GM21619 (cell line): Measurements from ENCODE around the gene SLC2A2.
A peak's percentile ranks its signal among the peaks of the same experiment; 100 is the strongest.

Experiments used
- ATAC-seq: cut with Tn5 transposase; IDR thresholded peaks from one replicate; pipeline ENCODE4 v1.9.1; 2021; ENCODE audit not compliant: unreplicated experiment

Gene SLC2A2

GRCh38 chr3:171038342-171038741, 11.8 kb upstream of the SLC2A2 start:
- ATAC-seq, result no peak

- no peak for ATAC-seq
Observed at GRCh38 chr3:171028779-171029232, 2.3 kb upstream of the SLC2A2 start.

GRCh38 chr3:171028025-171028778, 1.7 kb upstream of the SLC2A2 start:
- ATAC-seq, result peak; percentile 72

- ATAC-seq, result no peak
Observed at GRCh38 chr3:171023566-171023965, 3.0 kb downstream of the SLC2A2 start.

- ATAC-seq, result no peak
Observed at GRCh38 chr3:171021377-171021776, 5.1 kb downstream of the SLC2A2 start.

- no peak for ATAC-seq
Observed at GRCh38 chr3:171018156-171018935, 8.2 kb downstream of the SLC2A2 start.

GRCh38 chr3:171013822-171014748, 12.4 kb downstream of the SLC2A2 start:
- no peak for ATAC-seq

- no peak for ATAC-seq
Observed at GRCh38 chr3:171011873-171012336, 14.6 kb downstream of the SLC2A2 start.

GRCh38 chr3:171011109-171011872, 15.2 kb downstream of the SLC2A2 start:
- no peak for ATAC-seq

- no peak for ATAC-seq
Observed at GRCh38 chr3:171007316-171007715, 19.2 kb downstream of the SLC2A2 start.

GRCh38 chr3:171005648-171006047, 20.9 kb downstream of the SLC2A2 start:
- no peak for ATAC-seq

GRCh38 chr3:171001957-171002694, 24.4 kb downstream of the SLC2A2 start:
- ATAC-seq, result peak; percentile 69

- ATAC-seq, result no peak
Observed at GRCh38 chr3:171001250-171001893, 25.1 kb downstream of the SLC2A2 start.

GRCh38 chr3:171000281-171000680, 26.2 kb downstream of the SLC2A2 start:
- no peak for ATAC-seq

GRCh38 chr3:170999737-171000242, 26.7 kb downstream of the SLC2A2 start:
- ATAC-seq, result no peak

GRCh38 chr3:170997961-170998913, 28.3 kb downstream of the SLC2A2 start:
- ATAC-seq, result no peak

- ATAC-seq, result no peak
Observed at GRCh38 chr3:170992854-170993253, 33.7 kb downstream of the SLC2A2 start.

- ATAC-seq, result no peak
Observed at GRCh38 chr3:170991664-170992063, 34.9 kb downstream of the SLC2A2 start.
